Measurements from ENCODE around the gene TRIP13. TPM values are rescaled to one million over a fixed set of nuclear protein-coding genes. Genes with fewer than 3 reads are reported as not detected.
"Not testable (repeated sequence)": the region's sequence is repeated elsewhere in the genome, so short reads cannot be mapped to it uniquely, and the experiment has no call there.

The TRIP13 gene
- total RNA-seq, 2 experiments from 2014 or later = 33.4 to 38.6 TPM

DNA sequence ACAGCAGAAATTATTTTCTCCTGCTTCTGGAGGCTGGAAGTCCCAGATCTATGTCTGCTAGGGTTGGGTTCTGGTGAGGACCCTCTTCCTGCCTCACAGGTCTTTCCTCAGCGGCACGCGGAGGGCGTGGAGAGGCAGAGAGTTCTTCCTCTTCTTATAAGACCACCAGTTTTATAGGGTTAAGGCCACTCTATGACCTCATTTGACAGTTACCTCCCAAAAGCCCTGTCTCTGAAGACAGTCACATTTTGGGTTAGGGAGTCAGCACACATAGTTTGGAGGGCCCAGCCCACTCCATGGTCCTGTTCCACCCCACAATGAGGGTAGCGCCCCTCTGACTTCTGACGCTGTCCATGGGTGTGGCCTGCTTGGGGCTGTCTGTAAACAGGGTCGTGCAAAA, 46.7 kb downstream of the TRIP13 start:
- Mint-ChIP-seq H3K27ac (no peak overlapping the region), H3K4me1 (peaks cover 7% of the 10 kb centered on the region), H3K36me3 (ENCODE audit: low read depth) (no peaks in the 10 kb centered on the region), H3K4me3 (no peak overlapping the region), H3K9me3 (no peaks in the 10 kb centered on the region), H3K27me3 (peaks cover 34% of the 10 kb centered on the region)
- DNase-seq = no peak
- ChIA-PET CTCF (no interaction called here), POLR2A (no interaction called here)

DNA sequence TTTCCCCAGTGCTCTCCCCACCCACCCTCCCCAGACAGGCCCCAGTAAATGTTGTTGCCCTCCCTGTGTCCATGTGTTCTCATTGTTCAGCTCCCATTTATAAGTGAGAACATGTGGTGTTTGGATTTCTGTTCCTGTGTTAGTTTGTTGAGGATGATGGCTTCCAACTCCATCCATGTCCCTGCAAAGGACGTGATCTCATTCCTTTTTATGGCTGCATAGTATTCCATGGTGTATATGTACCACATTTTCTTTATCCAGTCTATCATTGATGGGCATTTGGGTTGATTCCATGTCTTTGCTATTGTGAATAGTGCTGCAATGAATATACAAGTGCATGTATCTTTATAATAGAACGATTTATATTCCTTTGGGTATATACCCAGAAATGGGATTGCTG, 48.1 kb downstream of the TRIP13 start:
- DNase-seq; H3K4me1 Mint-ChIP-seq; H3K9me3 Mint-ChIP-seq; H3K36me3 Mint-ChIP-seq (ENCODE audit: low read depth); POLR2A ChIA-PET; H3K4me3 Mint-ChIP-seq; H3K27ac Mint-ChIP-seq: not testable (repeated sequence)
- peaks cover 45% of the 10 kb centered on the region for H3K27me3 Mint-ChIP-seq
- CTCF ChIA-PET = interaction anchor here (1.0 kb wide), 1 partner anchor 17 kb away, joined by 3 read pairs; no protein-coding TSS in a partner anchor

DNA sequence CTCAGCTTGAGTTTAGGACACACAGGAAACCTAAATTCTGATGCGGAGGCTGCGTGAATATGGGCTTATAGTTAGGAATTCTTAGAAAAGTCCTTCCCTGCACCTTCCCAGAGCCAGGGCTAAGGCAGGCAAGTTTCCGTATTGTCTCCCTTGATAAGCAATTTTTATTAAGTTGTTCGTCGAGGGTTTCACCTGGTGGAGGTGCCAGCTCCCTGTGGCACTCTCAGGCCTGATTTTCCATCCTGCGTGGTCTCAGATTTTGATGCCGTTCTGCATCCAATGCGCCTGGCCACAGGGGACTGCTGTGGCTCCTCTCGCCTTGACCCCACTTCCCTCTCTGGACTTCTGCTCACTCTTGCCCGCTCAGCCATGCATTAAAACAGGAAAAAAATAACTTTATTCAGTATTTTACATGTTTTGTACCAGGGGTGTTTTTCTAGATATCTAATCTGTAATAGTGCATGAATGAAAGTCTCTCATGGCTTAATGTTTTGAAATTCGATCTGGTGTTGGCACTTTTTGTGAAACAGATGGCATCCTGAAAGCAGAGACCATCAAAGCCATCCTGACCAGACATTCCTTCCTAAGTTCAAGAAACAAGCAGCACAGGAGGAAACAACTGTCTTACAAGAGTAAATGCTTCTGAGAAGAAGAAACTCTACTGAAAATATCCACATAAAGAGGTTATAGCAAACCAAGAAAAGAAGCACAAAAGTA, 50.7 kb downstream of the TRIP13 start:
- Mint-ChIP-seq H3K27me3 (peaks cover 59% of the 10 kb centered on the region), H3K36me3 (ENCODE audit: low read depth) (no peaks in the 10 kb centered on the region), H3K4me1 (peaks cover 3% of the 10 kb centered on the region), H3K27ac (no peak overlapping the region), H3K9me3 (no peaks in the 10 kb centered on the region), H3K4me3 (no peak overlapping the region)
- no peak for DNase-seq
- ChIA-PET CTCF (interaction anchor here (0.6 to 1.2 kb wide), 3 partner anchors 10 to 721 kb away, joined by 3 to 4 read pairs (median 3); no protein-coding TSS in a partner anchor), POLR2A (no interaction called here)

DNA sequence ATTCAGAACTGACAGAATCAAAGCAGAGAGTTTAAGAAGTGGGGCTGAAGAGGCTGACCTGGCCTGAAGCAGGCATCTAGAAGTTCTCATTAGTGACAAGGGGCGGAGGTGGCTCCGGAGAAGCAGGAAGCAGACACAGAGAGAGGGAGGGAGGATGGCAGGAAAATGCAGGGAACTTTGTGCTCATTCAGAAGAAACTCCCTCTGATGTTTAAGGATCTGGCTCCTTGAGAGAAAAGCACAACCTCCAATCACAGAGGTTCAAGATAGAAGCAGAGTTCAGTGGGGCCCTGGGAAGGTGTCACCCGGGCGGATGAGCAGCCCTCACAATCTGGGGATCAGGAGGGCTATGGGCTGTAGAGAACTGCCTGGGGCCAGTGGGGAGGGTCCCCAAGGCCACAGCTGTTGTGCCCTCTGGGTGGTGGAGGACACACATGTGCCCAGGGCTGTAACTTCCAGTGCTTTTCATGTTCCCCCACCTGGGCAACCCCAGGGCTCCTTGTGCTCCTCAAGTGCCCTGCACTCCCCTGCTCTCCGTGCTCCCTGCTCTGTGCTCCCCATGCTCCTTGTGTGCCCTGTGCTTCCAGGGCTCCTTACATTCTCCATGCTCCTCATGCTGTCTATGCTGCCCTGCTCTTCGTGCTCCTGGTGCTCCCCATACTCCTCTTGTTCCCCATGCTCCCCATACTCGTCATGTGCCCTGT, 51.4 kb downstream of the TRIP13 start:
- peaks cover 63% of the 10 kb centered on the region for H3K27me3 Mint-ChIP-seq
- ChIA-PET CTCF (no interaction called here), POLR2A (no interaction called here)
- H3K4me3 Mint-ChIP-seq = no peak overlapping the region
- H3K4me1 Mint-ChIP-seq = peaks cover 3% of the 10 kb centered on the region
- H3K9me3 Mint-ChIP-seq = no peaks in the 10 kb centered on the region
- H3K27ac Mint-ChIP-seq = no peak overlapping the region
- H3K36me3 Mint-ChIP-seq (ENCODE audit: low read depth) = no peaks in the 10 kb centered on the region
- no peak for DNase-seq

DNA sequence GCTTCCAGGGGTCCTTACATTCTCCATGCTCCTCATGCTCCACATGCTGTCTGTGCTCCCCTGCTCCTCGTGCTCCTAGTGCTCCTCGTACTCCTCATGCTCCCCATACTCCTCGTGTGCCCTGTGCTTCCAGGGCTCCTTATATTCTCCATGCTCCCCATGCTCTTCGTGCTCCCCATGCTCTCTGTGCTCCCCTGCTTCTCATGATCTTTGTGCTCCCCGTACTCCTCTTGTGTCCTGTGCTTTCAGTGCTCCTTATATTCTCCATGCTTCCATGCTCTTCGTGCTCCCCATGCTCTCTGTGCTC, 51.9 kb downstream of the TRIP13 start:
- H3K9me3 Mint-ChIP-seq = no peaks in the 10 kb centered on the region
- H3K4me1 Mint-ChIP-seq = peaks cover 3% of the 10 kb centered on the region
- POLR2A ChIA-PET = no interaction called here
- no peak overlapping the region for H3K4me3 Mint-ChIP-seq
- no peak overlapping the region for H3K27ac Mint-ChIP-seq
- DNase-seq = no peak
- no peaks in the 10 kb centered on the region for H3K36me3 Mint-ChIP-seq (ENCODE audit: low read depth)
- H3K27me3 Mint-ChIP-seq = peaks cover 63% of the 10 kb centered on the region
- CTCF ChIA-PET = no interaction called here

DNA sequence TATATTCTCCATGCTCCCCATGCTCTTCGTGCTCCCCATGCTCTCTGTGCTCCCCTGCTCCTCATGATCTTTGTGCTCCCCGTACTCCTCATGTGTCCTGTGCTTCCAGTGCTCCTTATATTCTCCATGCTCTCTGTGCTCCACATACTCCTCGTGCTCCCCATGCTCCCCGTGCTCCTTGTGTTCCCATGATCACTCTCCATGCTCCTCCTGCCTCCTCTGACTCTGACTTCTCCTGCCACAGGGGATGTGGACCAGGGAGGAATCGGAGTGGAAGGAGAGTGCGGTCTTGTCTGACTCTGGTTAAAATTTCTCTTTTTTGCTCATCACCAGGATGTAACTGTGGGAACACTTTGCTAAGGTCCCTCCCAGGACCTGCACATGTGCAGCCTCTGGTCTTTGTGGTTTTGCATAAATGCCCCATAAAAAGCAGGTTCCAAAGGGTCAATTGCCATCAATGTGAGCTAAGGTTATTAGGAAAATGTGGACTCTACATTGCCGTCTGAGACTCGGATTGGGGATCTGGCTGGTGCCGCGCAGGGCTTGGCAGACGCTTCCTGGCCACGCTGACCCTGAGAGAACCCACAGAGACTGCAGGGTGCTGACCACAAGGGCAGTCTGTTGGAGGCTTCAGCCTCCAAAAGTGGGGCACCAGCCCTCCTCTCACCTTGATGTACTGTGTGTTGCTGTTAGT, 52.5 kb downstream of the TRIP13 start:
- POLR2A ChIA-PET = no interaction called here
- no peaks in the 10 kb centered on the region for H3K36me3 Mint-ChIP-seq (ENCODE audit: low read depth)
- peaks cover 3% of the 10 kb centered on the region for H3K4me1 Mint-ChIP-seq
- no peaks in the 10 kb centered on the region for H3K9me3 Mint-ChIP-seq
- no peak overlapping the region for H3K4me3 Mint-ChIP-seq
- H3K27ac Mint-ChIP-seq = peak overlapping the region; percentile 41
- CTCF ChIA-PET = interaction anchor here (2.1 kb wide), 1 partner anchor 12 kb away, joined by 9 read pairs; no protein-coding TSS in a partner anchor
- no peak for DNase-seq
- H3K27me3 Mint-ChIP-seq = peaks cover 65% of the 10 kb centered on the region

DNA sequence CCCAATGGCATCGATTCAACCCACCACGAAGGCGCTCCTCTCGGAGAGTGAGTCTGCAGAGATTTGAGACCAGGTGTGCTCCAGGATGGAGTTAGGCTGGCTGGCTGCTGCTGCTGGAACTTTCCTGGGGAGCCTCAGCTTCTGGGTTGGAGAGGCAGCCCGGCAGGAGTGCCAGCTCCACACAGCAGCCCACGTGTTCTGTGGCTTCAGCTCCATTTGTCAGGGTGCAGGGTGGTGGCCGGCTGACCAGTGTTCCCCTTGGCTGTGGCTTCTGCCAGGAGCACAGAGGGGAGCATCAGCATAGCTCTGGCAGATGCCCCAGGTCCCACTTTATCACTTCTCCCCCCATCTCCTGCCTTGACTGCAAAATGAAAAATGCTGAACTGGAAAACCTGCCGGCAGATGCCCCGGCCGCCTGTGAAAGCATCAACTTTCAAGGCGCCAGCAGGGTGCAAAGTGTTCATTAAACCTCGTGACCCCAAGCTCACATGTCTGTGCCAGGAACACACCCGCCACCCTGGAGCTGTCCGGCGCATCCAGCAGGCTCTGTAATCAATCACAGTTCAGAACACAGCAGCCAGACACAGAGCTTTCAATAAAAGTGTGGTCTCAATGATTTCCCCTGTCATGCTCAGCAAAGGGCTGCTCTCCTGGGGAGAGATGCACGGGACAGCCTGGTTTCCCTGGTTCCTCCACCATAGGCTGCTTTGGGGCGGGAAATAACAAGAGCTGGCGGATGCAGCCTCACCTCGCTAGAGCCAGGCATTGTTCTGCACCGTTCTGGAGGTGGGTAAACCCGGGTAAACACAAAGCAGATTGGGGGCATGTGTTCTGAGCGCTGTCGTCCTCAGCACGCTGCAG, 53.2 kb downstream of the TRIP13 start:
- ChIA-PET POLR2A (no interaction called here), CTCF (interaction anchor here (2.1 kb wide), 1 partner anchor 11 kb away, joined by 9 read pairs; no protein-coding TSS in a partner anchor)
- peaks cover 3% of the 10 kb centered on the region for H3K4me1 Mint-ChIP-seq
- H3K9me3 Mint-ChIP-seq = no peaks in the 10 kb centered on the region
- H3K27me3 Mint-ChIP-seq = peaks cover 67% of the 10 kb centered on the region
- no peak overlapping the region for H3K4me3 Mint-ChIP-seq
- H3K27ac Mint-ChIP-seq = no peak overlapping the region
- no peak for DNase-seq
- H3K36me3 Mint-ChIP-seq (ENCODE audit: low read depth) = no peaks in the 10 kb centered on the region

DNA sequence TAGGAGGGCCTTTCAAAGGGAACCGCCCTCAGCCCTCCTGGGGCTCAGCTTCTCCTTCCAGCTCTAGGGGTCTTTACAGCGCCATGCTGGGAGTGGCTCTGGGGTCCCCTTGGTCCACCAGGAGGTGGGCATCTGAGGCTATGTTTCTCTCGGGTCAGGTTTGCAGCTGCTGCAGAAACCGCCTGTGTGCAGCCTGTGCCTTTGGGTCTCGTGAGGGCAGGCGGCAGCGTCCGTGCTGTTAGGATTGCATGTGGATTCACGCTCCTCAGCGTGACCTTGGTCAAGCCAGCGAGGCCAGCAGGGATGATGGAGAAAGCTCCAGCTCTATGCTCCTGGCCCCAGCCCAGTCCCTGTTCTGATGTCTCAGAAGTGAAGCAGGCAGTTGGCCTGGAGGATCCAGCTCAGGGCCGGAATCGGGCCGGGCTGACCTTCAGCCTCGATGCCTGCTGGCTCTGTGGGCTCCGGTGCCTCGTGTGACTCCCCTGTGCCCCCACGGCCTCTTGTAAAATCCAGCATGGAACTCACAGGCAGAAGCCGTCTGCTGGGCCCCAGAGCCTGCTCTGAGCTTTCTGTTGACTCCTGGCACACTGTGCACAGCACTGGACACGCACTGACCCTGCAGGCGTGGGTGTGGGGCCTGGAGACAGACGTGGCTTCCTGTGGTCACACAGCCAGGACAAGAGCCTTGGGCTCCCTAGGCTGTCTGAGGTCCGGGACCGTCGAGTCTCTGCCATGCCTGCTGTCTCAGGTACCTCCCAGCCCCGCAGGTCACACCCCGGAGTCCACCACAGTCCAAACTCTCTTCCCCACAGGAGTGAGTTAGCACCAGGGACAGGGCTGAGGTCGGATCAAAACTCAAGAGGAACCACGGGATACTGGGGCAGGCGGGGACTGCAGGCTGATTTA, 54.3 kb downstream of the TRIP13 start:
- no peak for DNase-seq
- Mint-ChIP-seq H3K4me3 (no peak overlapping the region), H3K27me3 (peaks cover 57% of the 10 kb centered on the region), H3K27ac (no peak overlapping the region), H3K4me1 (peaks cover 3% of the 10 kb centered on the region), H3K9me3 (no peaks in the 10 kb centered on the region), H3K36me3 (ENCODE audit: low read depth) (no peaks in the 10 kb centered on the region)
- CTCF ChIA-PET = interaction anchor here (0.6 to 2.1 kb wide), 2 partner anchors 10 to 387 kb away, joined by 3 to 9 read pairs; no protein-coding TSS in a partner anchor
- POLR2A ChIA-PET = no interaction called here

DNA sequence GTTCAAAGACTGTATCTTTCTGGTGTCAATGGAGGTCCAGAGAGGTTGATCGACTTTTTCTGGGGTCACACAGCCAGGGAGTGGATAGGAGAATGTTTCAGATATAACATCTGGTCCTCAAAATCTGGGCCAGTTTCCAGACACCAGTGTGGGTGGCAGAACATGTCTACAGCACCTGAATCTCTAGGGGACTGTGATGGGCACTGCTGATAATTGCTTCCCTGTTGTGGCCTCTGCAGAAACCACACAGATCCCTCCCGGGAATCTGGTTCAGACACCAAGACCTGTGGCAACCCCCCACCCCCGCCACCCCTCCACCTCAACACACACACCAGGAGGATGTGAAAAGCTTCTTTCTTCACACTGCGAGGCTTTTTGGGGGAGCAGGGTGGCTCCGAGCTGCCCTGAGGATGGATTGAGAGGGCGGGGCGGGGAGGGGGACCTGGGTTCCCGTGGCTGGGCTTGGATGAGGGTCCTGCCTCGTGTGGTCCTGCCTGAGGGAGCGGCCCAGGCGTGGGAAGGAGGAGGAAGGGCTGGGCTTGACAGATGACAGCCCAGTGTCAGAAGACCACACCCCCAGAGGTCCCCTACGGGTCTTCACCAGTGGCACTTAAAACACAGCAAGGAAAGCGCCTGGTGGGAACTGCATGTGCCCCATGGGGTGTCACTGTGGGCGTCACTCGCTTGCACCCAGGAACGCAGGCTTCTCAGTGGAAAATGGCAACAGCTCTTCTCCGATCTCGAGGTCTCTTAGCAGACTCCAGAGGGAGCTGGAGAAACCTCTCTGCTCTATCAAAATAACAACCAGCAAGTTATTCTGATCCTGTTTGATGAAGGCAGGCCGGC, 55.2 kb downstream of the TRIP13 start:
- Mint-ChIP-seq H3K9me3 (no peaks in the 10 kb centered on the region), H3K27me3 (peaks cover 51% of the 10 kb centered on the region), H3K4me3 (no peak overlapping the region), H3K27ac (no peak overlapping the region), H3K4me1 (peaks cover 3% of the 10 kb centered on the region), H3K36me3 (ENCODE audit: low read depth) (no peaks in the 10 kb centered on the region)
- ChIA-PET POLR2A (no interaction called here), CTCF (interaction anchor here (1.6 to 1.9 kb wide), 2 partner anchors 10 to 45 kb away, joined by 3 to 6 read pairs; no protein-coding TSS in a partner anchor)
- DNase-seq = no peak

DNA sequence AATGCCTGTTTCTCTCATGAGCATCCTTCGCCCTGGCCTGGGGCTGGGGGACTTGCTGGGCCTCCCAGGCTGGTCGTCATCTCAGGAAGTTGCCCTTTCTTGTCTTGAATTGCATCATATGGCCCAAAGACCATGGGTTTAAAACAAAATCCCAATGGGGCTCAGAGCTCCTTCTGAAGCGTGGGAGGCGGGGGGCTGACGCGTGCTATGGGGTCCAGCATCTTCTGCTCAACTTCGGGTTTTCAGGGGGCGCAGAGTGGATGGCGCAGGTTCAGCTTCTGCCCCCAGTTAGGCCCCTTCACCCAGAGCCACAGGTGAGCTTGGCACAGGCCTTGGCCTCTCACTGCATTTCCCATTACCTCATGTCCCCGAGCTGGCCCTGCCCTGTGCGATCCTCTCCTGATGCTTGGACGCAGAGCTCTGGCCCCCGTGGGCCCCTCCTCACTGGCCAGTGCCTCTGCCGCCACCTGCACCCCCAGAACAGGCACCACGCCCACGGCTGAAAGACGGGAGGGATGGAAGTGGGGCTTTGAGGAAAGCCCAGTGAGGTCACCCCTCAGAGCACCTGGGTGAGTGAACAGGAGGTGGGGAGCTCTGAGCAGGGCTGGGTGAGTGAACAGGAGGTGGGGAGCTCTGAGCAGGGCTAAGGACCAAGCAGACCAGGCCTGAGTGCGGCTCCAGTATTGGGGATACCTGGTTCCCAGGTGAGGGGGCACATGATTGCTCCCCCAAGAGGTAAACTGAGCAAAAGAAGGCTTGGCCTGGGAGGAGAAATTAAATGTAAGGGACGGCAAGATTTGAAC, 56.0 kb downstream of the TRIP13 start:
- CTCF ChIA-PET = interaction anchor here (1.6 to 1.9 kb wide), 2 partner anchors 9 to 46 kb away, joined by 3 to 6 read pairs; no protein-coding TSS in a partner anchor
- no peak overlapping the region for H3K27ac Mint-ChIP-seq
- POLR2A ChIA-PET = no interaction called here
- peaks cover 3% of the 10 kb centered on the region for H3K4me1 Mint-ChIP-seq
- H3K27me3 Mint-ChIP-seq = peaks cover 47% of the 10 kb centered on the region
- no peaks in the 10 kb centered on the region for H3K9me3 Mint-ChIP-seq
- no peak for DNase-seq
- H3K4me3 Mint-ChIP-seq = no peak overlapping the region
- H3K36me3 Mint-ChIP-seq (ENCODE audit: low read depth) = no peaks in the 10 kb centered on the region

DNA sequence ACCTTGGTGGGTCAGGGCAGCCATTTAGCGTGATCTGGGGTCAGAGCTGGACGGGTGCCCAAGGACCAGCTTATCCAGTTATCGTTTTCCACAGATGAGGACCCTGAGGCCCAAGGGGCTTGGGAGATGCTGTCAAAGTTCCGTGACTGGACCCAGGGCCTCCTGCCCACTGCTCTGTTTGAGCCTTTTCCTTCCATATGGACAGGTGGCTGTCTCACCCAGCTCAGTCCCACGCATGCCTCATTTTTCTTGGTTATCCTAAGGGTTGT, 56.5 kb downstream of the TRIP13 start:
- CTCF ChIA-PET = interaction anchor here (1.6 to 1.9 kb wide), 2 partner anchors 9 to 46 kb away, joined by 3 to 6 read pairs; no protein-coding TSS in a partner anchor
- POLR2A ChIA-PET = no interaction called here
- Mint-ChIP-seq H3K27ac (no peak overlapping the region), H3K36me3 (ENCODE audit: low read depth) (no peaks in the 10 kb centered on the region), H3K9me3 (no peaks in the 10 kb centered on the region), H3K4me3 (no peak overlapping the region), H3K27me3 (peaks cover 48% of the 10 kb centered on the region), H3K4me1 (peaks cover 3% of the 10 kb centered on the region)
- DNase-seq = no peak

Data from activated CD4-positive, alpha-beta T cell treated with anti-CD3 and anti-CD28 coated beads, Interleukin-2, amount 10 ng/mL, durations not matched to agents 7 days and 5 days (primary cell).